Stimulated activated CD4-positive, alpha-beta T cell treated with anti-CD3 and anti-CD28 coated beads, Interleukin-12 subunit alpha, Interleukin-12 subunit beta, amount 100 ng/mL, for 4 hours (primary cell): Measurements from ENCODE around the gene TMPRSS13.
A peak's percentile ranks its signal among the peaks of the same experiment; 100 is the strongest.
"Not testable (repeated sequence)": the region's sequence is repeated elsewhere in the genome, so short reads cannot be mapped to it uniquely, and the experiment has no call there.

Source experiments
- DNase-seq: peaks from one replicate; pipeline ENCODE4 v3.0.0-alpha.2; 2020

The TMPRSS13 gene

GRCh38 chr11:117950301-117950700 is 21.1 kb upstream of the TMPRSS13 start:
- DNase-seq: no peak

DNA sequence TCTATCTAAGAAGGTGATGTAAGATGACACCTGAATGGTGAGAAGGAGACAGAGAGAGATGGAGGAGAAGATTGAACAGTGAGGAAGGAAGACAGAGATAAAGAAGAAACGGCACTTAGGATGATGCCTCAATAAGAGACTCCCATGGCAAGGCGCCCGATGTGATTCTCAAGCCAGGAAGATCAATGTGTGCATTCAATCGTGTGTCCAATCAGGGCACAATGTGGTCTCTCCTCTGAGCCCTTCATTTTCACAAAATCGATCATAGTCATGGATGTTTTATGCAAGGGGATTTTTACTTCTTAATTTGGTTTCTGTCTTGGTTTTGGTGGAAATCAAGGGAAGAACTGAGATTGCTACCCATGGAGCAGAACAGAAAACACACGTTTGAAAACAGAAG is 19.9 kb upstream of the TMPRSS13 start:
- DNase-seq: no peak

GRCh38 chr11:117948466-117948865 is 19.3 kb upstream of the TMPRSS13 start:
- not testable (repeated sequence) for DNase-seq

DNA sequence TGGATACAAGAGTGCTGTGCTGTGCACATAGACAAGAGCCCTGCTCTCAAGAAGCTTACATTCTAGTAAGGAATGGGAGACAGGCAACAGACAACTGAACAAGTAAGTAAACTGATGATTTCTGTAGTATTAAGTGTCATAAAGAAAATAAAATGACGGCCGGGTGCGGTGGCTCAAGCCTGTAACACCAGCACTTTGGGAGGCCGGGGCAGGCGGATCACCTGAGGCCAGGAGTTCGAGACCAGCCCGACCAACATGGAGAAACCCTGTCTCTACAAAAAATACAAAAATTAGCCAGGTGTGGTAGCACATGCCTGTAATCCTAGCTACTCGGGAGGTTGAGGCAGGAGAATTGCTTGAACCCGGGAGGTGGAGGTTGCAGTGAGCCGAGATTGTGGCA is 18.5 kb upstream of the TMPRSS13 start:
- DNase-seq: not testable (repeated sequence)

- DNase-seq: peak; percentile 82
Observed at GRCh38 chr11:117946842-117947526, 17.8 kb upstream of the TMPRSS13 start.

DNA sequence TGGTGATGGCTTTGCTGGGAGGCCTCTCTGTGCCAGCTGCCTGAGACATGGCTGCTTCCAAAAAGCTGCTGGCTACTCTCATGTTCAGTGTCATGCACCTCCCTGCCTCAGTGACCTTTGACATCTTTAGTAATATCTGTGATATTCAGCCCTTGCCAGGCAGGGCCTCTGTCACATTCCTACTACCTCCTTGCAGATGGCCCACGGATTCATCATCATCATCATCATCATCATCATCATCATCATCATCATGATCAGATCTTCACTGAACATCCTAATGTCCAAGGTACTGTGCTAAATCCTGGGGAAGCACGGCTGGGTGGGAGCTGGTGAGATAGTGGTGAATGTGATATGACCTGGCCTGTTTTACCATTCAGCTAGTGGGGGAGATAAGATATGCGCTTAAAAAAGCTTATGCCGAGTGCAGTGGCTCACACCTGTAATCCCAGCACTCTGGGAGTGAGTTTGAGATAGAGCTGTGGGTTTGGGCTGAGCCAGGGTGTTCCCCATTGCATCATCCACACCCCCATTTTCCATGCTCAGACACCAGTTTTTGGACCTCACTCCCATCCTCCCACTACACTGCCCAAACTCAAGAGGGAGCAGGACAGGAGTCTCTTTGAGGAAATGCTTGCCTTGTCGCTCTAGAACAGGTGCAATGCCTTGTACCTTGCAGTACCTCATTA is 17.1 kb upstream of the TMPRSS13 start:
- no peak for DNase-seq

DNA sequence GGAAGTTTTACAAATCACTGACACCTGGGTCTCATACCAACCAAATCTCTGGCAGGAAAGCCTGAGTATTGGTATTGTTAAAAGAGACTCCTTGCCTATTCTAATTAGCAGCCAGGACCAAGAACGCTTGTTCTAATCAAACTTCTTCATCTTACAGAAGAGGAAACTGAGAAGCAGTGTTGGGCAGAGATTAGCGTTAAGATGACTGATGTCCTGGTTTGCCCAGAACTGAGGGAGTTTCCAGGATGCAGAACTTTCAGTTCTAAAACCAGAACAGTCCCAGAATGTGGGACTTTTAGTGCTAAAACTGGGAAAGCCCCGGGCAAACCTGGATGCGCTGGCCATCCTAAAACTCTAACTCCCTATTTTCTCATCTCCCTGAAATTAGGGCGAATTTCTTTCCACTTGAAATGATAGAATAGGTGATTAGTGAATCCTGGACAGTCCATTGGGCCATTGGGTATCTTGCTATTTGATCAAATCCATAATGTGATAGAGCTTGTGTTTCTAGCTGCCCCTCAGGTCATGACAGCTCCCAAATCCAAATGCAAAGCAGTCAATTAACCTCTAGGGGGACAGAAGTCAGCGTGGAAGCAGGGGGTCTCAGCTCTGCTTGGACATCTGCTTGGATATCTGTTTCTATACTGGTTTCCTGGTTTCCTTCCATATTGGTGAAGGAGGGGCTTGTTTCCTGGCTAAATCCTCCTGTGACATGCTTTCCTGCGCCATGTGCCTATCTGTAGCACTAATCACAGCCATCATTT is 16.0 kb upstream of the TMPRSS13 start:
- no peak for DNase-seq

GRCh38 chr11:117944554-117944953 is 15.4 kb upstream of the TMPRSS13 start:
- DNase-seq: no peak

DNA sequence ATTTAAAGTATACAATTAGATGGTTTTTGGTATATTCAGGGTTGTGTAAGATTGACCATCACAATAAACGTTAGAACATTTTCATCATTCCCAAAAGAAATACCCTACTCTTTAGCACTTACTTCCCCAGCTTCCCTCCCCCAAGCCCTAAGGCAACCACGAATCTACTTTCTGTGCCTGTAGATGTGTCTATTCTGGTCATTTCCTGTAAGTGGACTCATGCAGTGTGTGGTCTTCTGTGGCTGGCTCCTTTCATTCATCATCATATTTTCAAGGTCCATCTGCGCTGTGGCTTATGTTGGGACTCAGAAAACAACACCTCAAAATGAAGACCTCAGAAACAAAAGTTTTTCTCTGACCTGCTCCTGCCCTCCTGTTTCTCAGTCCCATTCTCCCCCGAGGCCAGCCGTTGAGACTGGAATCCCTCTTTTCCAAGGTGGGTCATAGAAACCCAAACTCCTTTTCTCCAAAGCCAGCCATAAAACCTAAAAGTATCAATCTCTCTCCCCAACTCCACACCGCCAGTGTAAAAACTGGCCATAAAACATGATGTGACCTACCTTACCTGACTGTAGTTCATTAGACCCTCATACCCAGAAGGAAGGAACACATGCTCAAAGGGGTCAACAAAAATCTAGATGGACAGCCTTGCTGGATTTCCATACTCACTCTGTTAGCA is 12.9 kb upstream of the TMPRSS13 start:
- DNase-seq: no peak

GRCh38 chr11:117941163-117941707 is 12.0 kb upstream of the TMPRSS13 start:
- DNase-seq: no peak

- DNase-seq: no peak
Observed at GRCh38 chr11:117940736-117941135, 11.5 kb upstream of the TMPRSS13 start.

DNA sequence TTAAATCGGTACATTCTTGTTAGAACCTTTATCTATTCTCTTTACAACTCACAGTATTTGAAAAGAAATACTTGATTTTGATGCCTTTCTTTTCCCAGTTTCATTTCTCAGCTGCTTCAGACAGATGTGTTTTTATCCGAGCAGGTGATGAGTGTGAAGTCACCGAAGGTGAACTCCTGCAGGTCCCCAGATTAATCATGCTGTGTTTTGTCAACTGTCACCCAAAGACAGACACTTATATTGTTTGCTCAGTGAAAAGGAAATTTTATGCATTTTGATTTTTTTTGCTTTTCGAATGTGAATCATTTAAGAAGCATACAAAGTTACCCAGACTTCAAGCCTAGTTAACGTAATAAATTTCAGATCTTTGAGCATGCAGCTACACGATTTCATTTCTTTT is 7.8 kb upstream of the TMPRSS13 start:
- DNase-seq: no peak

- no peak for DNase-seq
Observed at GRCh38 chr11:117934526-117935307, 5.5 kb upstream of the TMPRSS13 start.

DNA sequence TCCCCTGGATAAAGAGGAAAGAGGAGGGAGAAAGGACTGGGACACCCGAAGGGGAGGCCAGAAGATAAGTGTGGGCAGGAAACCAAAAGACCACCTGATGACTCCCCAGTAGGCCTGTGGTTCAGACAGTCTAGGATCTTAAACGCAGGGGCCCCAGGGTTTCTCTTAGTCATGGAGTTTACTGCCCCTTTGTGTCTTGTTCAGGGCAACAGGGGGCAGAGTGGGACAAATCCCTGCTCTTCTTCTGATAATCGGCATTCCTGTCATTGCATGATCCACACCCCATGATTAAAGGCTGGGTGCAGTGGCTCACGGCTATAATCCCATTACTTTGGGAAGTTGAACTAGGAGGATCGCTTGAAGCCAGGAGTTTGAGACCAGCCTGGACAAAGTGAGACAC is 4.7 kb upstream of the TMPRSS13 start:
- no peak for DNase-seq

- DNase-seq: no peak
Observed at GRCh38 chr11:117933475-117933874, 4.3 kb upstream of the TMPRSS13 start.

DNA sequence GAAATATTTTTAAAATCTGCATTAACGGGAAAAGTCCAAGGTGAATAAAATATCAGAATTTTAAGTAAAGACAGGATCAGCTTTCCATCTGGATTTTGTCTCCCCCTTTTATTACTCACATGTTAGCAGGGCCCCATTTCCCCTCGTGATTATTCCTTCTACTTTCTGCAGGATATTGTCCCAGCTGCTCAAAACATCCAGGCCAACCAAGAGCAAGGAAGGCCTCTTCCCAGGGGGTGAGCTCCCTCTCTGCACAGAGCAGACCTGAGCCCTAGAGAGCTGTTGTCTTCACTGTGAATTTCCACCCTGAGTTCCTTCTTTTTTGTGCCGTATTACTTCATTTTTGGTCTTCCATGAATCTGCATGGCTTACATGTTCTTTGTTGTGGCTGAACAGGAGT is 3.7 kb upstream of the TMPRSS13 start:
- no peak for DNase-seq

DNA sequence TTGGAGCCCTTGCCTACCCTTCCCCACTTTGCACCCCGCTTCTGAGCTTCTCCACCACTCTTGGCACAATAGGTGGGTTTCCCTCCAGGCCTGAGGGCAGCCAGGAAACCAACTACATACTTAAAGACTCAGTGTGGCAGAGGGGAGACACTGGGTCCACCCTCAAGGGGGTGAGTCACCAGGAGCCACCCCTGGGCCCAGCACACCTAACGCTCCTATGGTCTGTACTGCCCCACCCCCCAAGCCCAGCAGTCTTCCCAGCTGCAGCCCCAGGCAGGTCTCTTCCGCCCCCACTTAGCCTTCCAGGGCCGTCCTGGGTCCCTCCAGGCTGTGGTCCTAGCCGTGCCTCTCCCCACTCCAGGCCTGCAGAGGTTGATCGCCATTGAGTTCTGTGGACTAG is 3.2 kb upstream of the TMPRSS13 start:
- DNase-seq: no peak

DNA sequence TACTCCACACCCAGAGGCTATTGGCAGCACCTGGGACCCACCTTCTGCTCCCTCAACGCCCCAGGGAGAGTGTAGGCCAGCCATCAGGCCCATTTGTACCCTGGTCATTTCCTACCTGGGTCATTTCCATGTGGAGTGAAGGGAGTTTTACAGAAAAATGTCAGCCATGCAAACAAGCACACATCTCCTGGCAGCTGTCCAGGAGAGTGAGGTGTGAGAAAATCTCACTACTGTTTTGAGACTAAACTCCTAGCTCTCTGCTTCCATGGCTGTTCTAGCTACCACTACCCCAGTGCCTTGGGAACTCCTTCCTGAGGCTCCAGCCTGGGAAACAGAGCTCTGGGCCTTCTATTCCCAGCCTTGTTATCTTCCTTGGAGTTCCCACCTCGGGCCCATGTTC is 2.8 kb upstream of the TMPRSS13 start:
- peak; percentile 46 for DNase-seq

DNA sequence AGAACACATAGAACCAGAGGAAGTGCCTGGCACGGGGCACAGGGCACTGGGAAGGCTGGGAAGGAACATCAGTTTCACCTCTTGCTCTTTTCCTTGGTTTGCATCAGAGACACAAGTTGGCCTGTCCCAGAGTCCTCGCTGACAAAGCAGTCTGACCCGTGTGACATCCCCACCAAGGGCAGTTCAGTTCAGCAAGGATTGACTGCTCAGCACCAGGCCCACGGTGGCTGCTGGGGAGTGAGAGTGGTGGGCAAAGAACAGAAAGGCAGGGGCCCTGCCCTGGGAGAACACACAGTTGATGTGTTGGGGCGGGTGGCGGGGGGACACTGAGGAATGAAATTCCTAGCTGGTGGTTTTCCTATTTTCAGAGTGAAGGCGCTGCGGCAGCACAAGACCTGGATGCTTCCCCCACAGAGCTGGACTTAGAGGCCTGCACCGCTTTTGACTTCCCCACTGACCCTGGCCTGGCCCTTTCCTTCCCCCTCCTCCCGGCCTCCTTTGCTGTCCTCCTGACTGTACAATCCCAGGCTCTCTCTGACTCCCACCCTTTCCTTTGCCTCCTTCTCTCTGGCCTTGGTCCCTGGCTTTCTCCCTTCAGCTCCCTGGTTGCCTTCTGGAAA is 2.2 kb upstream of the TMPRSS13 start:
- DNase-seq: no peak

- DNase-seq: no peak
Observed at GRCh38 chr11:117930668-117931330, 1.6 kb upstream of the TMPRSS13 start.

DNA sequence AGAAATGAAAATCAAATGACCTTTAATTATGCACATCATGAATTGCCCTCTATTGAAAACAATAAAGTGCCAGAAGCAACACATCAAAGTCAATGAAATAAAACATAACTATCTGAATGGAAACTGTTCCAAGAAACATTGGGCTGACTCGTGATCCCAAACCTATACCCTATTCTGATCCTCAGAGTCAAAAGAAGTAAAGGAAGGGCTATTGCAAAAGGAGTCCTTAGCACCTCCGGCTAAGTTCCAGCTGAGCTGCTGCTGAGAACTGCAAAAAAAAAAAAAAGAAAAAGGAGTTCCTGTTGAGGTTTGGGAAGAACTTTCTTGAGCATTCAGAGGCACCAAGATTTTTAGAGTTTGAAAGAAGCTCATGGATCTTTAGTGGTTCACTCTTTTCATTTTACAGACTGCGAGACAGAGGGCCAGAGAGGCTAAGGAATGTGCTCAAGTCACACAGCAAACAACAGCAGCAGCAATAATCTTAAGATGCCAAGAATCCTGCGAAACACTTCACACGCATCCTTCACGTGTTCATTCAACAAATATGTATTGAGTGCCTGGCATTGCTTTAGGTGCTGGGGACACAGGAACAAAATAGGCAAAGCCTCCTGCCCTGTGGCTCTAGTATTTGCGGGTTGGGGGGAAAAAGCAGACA is 841 bp upstream of the TMPRSS13 start:
- DNase-seq: no peak
